Pons (tissue), 1 donor: ENCODE results near the gene CHORDC1.
"Not testable (repeated sequence)": the region's sequence is repeated elsewhere in the genome, so short reads cannot be mapped to it uniquely, and the experiment has no call there.

ENCODE experiments used
- DNase-seq: peaks from one replicate; pipeline ENCODE4 v3.0.0-alpha.2; 2016; ENCODE audit warnings: low spot score

Gene CHORDC1

DNA sequence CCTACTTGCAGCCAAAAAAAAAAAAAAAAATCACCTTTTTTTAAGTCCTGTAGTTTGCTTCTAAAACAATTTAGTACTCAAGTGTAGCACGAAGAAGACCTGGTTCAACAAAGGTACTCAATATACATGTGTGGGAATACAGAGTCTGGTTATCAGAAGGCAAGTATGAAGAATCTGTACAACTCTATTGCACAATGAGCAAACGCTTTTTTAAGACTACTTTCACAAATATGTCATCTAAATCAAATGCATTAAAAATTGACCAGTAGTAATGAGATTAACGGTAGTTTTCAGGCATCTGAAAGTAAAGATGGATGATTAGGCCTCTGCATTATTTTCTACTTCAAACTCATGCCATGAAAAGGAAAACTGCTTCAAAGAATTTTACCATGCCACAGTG is 9.5 kb downstream of the CHORDC1 start:
- no peak for DNase-seq

DNA sequence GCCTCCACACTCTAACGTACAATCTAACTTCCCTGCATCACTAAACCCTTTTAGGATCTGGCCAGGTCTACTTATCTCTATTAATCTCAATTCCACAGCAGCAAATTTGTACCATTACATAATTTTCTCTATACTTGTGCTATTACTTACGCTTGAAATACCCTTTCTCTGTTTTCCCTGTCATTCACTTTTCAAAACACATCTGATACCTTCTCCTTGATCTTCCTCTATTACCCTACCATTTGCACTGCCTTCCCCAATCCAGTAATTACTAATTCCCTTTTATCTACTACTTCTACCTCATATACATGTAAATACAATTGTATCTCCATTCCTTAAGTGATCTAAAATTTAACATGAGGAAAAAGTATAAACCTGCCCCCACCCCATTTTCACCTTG is 14.0 kb downstream of the CHORDC1 start:
- DNase-seq, result no peak

- DNase-seq, result not testable (repeated sequence)
Observed at GRCh38 chr11:90207992-90208391, 14.9 kb downstream of the CHORDC1 start.

- peak; percentile 80 for DNase-seq
Observed at GRCh38 chr11:90204832-90205646, 17.8 kb downstream of the CHORDC1 start.

DNA sequence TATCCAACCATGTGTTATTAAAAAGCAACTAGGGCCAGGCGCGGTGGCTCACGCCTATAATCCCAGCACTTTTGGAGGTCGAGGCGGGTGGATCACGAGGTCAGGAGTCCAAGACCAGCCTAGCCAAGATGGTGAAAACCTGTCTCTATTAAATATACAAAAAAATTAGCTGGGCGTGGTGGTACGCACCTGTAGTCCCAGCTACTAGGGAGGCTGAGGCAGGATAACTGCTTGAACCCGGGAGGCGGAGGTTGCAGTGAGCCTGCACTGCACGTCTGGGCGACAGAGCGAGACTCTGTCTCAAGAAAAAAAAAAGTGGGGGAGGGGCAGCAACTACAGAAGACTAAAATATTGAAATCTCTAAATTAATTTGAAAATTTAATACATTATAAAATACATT is 18.4 kb downstream of the CHORDC1 start:
- no peak for DNase-seq

DNA sequence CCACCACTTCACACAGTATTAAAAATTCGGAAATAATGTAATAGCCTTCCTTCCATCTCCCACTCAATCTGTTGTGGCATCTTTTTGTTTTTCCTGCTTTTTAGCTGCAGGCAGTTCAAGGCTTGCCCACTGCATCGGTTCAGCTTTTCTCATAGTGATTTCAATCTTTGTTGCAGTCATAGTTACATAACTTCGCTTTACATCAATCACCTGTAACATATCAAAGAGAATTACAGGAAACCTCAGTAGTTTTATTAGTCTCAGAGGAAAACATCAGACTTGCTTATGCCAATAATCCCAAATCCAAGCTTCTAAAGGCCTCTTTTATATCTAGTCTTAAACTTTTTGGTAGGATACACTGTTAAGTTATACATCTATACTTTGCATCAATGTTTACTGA is 20.5 kb downstream of the CHORDC1 start:
- no peak for DNase-seq

- DNase-seq, result no peak
Observed at GRCh38 chr11:90197377-90197776, 25.5 kb downstream of the CHORDC1 start.

DNA sequence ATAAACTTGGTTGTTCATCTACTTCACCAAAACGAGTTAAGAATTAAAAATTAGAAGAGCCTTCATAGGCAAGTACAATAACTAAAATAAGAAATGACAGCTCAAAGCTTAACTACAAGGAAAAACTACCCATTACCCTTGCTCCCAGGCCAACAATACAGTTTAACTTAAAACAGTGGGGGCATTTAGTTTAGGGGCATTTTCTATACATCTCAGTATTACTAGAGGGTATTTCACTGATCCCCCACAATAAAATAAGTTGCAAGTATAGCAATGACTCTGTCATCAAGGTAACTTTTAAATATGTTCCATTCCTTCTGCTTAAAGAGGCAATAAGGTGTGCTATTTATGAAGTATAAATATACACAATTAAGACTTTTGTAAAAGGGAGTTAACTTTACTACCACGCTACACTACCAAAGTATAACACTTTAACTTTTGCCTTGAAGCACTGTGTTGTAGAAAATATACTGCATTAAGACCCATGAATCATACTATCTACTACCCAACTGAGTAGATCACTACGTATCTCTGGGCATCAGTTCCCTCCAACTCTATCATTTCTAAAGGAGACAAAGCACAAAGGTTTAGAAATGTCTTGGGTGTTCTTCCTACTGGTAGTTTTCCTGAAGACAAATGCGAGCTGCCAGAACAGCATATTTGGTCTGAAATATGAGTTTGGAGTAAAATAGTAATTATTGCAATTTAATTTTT is 29.8 kb downstream of the CHORDC1 start:
- no peak for DNase-seq

- no peak for DNase-seq
Observed at GRCh38 chr11:90189011-90189410, 33.8 kb downstream of the CHORDC1 start.

DNA sequence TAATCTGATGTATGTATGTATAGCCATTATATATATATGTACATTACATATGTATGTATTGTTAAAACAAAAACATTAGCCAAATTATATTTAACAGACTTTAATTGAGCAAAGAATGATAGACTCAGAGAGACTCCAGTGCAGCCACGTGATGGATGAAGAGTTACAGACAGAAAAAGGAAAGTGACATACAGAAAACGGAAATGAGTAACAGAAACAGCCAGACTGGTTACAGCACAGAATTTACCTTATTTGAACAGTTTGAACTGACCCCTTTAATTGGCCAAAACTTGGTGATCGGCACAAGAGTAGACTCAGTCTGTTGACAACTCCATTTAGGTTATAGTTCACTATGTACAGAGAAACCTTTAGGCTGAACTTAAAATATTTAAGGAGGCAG is 35.0 kb downstream of the CHORDC1 start:
- DNase-seq, result no peak

DNA sequence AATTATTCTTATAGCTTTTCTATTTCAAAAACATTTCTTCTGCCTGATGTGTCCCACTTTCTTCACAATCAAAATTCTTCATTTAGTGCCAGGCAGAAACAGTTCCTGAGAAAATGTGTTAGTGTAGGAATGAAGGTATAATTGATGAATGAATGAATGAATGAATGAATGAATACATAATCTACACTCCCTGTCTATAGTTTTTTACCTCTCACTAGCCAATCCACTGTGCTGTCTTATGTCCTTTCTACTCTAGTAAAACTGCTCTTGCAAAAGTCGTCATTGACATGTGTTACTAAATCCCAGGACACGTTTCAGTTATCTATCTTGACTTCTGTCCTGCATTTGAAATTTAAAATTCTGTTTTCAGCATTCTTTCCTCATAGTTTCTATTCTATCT is 42.9 kb downstream of the CHORDC1 start:
- no peak for DNase-seq

- DNase-seq, result no peak
Observed at GRCh38 chr11:90178751-90179150, 44.1 kb downstream of the CHORDC1 start.

- DNase-seq, result no peak
Observed at GRCh38 chr11:90176069-90176468, 46.8 kb downstream of the CHORDC1 start.

GRCh38 chr11:90171359-90171758 is 51.5 kb downstream of the CHORDC1 start:
- no peak for DNase-seq

DNA sequence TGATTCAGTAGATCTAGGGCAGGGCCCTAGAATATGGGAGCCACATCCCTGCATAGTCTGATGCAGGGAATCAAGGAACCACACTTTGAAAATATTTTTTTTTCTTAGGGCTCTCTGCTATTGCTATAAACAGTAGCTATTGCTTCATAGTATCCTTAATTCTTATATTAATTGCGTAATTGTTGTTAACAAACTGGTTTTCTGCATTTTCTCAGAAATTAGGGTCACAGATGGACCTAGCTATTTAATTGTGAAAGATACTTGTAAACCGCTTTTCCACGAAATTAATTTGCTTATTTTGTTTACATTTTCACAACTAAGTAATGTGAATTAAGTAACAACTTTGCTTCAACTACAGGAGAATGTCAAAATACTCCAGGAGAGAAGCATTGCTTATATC is 54.3 kb downstream of the CHORDC1 start:
- DNase-seq, result no peak

- DNase-seq, result not testable (repeated sequence)
Observed at GRCh38 chr11:90167704-90168103, 55.1 kb downstream of the CHORDC1 start.

- not testable (repeated sequence) for DNase-seq
Observed at GRCh38 chr11:90166982-90167573, 55.8 kb downstream of the CHORDC1 start.
